ENCODE results near the gene MYO10. TPM values are rescaled to one million over a fixed set of nuclear protein-coding genes. Genes with fewer than 3 reads are reported as not detected.
A peak's percentile ranks its signal among the peaks of the same experiment; 100 is the strongest.

The MYO10 gene
- total RNA-seq, 6 donors from 2014 or later: 31.9 to 135 (median 57.7) TPM

DNA sequence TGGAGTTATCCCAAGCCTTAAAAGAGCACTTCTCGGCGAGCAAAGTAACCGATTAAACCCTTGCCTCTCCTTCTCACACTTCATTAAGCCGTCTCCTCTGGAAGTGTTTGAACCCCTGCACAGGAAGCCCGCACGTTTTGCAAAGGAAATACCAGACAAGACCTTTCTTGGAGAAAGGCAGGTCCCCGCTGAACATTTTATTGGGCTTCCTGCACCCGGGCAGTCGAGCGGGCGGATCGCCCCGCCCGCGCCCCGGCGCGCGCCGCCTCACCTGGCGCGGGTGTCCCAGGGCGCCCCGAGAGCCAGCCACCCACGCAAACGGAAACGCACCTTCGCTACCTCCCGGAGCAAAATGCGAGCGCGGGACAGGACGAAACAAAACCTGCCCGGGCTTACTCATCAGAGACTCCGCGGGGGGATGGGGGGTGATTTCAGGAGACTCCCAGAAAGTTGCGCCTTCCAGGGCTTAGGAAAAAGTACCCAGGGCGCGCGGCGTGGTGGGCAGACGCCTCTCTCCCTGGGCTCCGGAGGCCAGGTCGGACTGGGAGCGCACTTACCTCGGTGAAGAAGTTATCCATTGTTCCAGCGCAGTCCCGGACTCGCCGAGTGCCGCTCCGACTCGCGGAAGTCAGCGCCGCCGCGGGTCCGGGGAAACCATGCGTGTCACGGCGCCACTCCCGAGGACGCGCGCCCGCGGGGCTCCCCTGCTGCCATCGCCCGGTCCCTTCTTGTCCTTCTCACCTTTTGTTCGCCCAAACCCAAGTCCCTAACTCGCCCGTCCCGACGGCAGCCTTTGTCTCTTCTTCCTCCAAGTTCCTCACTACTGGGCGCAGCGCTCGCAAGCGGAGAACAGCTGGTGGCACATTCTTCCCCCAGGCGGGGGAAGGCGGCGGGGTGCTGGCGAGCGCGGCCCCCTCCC, 598 bp downstream of the MYO10 start:
- Histone ChIP-seq H3K36me3 (no peaks in the 10 kb centered on the region), H3K9me3 (no peaks in the 10 kb centered on the region), H3K27me3 (no peaks in the 10 kb centered on the region), H3K4me1 (peaks cover 23 to 44% (median 33%) of the 10 kb centered on the region in 4 donors), H3K4me3 (peak overlapping the region; percentile 68 to 87 (median 81)), H3K27ac (peak overlapping the region; percentile 87 to 92 (median 88))
- DNase-seq: peak; percentile 44 to 92
- 0 to 2% methylated on average over 22 to 61 of the region's 85 CpGs for WGBS, 2 donors
- TF ChIP-seq POLR2A (IDR thresholded peaks at IDR 0.05): no peak
- no peak for TF ChIP-seq EP300 (IDR thresholded peaks at IDR 0.05)
- TF ChIP-seq POLR2AphosphoS5 (IDR thresholded peaks at IDR 0.05): no peak
- TF ChIP-seq, protein P1, sequence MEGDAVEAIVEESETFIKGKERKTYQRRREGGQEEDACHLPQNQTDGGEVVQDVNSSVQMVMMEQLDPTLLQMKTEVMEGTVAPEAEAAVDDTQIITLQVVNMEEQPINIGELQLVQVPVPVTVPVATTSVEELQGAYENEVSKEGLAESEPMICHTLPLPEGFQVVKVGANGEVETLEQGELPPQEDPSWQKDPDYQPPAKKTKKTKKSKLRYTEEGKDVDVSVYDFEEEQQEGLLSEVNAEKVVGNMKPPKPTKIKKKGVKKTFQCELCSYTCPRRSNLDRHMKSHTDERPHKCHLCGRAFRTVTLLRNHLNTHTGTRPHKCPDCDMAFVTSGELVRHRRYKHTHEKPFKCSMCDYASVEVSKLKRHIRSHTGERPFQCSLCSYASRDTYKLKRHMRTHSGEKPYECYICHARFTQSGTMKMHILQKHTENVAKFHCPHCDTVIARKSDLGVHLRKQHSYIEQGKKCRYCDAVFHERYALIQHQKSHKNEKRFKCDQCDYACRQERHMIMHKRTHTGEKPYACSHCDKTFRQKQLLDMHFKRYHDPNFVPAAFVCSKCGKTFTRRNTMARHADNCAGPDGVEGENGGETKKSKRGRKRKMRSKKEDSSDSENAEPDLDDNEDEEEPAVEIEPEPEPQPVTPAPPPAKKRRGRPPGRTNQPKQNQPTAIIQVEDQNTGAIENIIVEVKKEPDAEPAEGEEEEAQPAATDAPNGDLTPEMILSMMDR (IDR thresholded peaks at IDR 0.05): peak in 1 of 6 experiments; percentile 18
- peak; percentile 3 to 64 for ATAC-seq (ENCODE audit: low FRiP score in 2 of 2)

DNA sequence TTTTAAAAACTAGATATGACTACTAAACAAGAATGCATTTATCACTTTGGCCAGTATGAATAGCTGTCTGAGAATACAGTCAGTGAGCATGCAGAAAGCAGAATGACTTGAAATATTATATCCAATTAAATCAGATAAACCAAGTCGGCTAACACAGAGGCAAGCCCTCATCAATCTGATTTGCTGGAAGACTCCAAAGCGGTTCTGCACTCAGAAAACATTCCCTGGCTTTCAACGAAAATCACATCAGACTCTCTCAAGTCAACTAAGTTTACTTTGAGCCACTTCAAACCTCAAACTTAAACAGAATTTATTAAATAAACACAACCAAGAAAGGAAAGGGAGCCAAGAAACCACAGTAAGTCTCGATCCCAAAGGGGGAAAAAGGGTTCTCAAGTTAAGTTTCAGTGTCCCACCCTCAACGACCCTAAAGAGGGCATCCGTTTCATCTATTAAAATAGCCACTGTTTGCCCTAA, 1.4 kb downstream of the MYO10 start:
- Histone ChIP-seq H3K27ac (peak overlapping the region; percentile 87 to 92 (median 88)), H3K36me3 (no peaks in the 10 kb centered on the region), H3K9me3 (no peaks in the 10 kb centered on the region), H3K27me3 (no peaks in the 10 kb centered on the region), H3K4me3 (peak overlapping the region; percentile 68 to 87 (median 81)), H3K4me1 (peaks cover 23 to 50% (median 36%) of the 10 kb centered on the region in 4 donors)
- no peak for DNase-seq
- TF ChIP-seq, protein P1 (IDR thresholded peaks at IDR 0.05): no peak
- no peak for TF ChIP-seq POLR2A (IDR thresholded peaks at IDR 0.05)
- TF ChIP-seq EP300 (IDR thresholded peaks at IDR 0.05): no peak
- TF ChIP-seq POLR2AphosphoS5 (IDR thresholded peaks at IDR 0.05): no peak
- whole genome bisulfite sequencing, 2 donors: 1% methylated on average over 6 of the region's 6 CpGs
- no peak for ATAC-seq (ENCODE audit: low FRiP score in 2 of 2)

DNA sequence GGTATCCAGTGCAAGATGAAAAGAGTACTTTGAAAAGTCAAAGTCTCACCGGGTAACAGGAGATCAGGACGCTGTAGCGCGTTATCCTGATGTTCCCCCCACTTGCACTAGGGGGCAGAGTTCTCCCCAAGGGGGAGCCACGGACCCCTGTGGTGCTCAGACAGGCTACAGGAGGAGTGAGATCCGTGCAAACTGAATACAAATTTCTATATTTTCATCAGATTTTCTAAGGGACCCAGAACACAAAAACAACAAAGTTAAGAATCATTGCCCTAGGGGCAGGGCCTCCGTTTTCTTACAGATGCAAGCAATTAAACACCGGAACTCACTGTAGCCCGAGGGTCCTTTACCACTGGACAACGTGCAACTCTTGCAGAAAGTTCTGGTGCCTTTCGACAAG, 2.0 kb downstream of the MYO10 start:
- DNase-seq (peak in 1 of 2 donors; percentile 69), ATAC-seq (ENCODE audit: low FRiP score in 2 of 2) (peak; percentile 52 to 69)
- TF ChIP-seq, protein P1 (IDR thresholded peaks at IDR 0.05): peak; percentile 62 to 88 (median 72)
- TF ChIP-seq POLR2AphosphoS5 (IDR thresholded peaks at IDR 0.05): peak in 1 of 2 donors; percentile 27
- TF ChIP-seq POLR2A (IDR thresholded peaks at IDR 0.05): no peak
- no peak for TF ChIP-seq EP300 (IDR thresholded peaks at IDR 0.05)
- Histone ChIP-seq H3K27ac (peak overlapping the region in 2 of 4 donors; percentile 87 to 92), H3K4me3 (peak overlapping the region in 3 of 4 donors; percentile 78 to 87 (median 84)), H3K9me3 (no peaks in the 10 kb centered on the region), H3K36me3 (no peaks in the 10 kb centered on the region), H3K27me3 (no peaks in the 10 kb centered on the region), H3K4me1 (peaks cover 23 to 50% (median 39%) of the 10 kb centered on the region in 4 donors)
- 3 to 5% methylated on average over 11 of the region's 11 CpGs for WGBS, 2 donors

DNA sequence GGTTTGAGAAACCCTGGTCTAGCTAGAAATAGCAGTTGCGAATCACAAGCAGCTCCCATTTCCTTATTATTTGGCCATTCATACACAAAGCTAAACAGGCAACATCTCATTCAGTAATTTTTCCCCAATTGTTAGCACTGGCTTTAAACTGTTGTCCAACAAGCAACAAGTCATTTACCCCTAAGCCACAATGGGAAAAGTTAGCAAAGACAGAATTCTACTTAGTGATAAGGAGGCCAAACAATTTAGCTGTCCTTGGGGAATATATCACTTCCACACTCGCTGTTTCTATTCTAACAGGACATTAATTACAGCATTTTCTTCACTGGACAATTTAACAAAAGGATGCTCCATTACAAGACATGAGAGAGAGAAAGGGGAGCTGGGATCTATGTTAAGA, 2.8 kb downstream of the MYO10 start:
- Histone ChIP-seq H3K4me1 (peaks cover 23 to 50% (median 39%) of the 10 kb centered on the region in 4 donors), H3K36me3 (no peaks in the 10 kb centered on the region), H3K9me3 (no peaks in the 10 kb centered on the region), H3K27ac (peak overlapping the region in 2 of 4 donors; percentile 32 to 87), H3K27me3 (no peaks in the 10 kb centered on the region), H3K4me3 (peak overlapping the region in 2 of 4 donors; percentile 84 to 87)
- DNase-seq (no peak), ATAC-seq (ENCODE audit: low FRiP score in 2 of 2) (no peak)
- TF ChIP-seq EP300 (IDR thresholded peaks at IDR 0.05): no peak
- TF ChIP-seq POLR2A (IDR thresholded peaks at IDR 0.05): no peak
- TF ChIP-seq, protein P1 (IDR thresholded peaks at IDR 0.05): no peak
- no peak for TF ChIP-seq POLR2AphosphoS5 (IDR thresholded peaks at IDR 0.05)
- WGBS, 2 donors: 56 to 73% methylated on average over 2 of the region's 2 CpGs

Data from upper lobe of left lung (tissue), 6 donors.